ENCODE data around the gene RNF111. TPM values are rescaled to one million over a fixed set of nuclear protein-coding genes. Genes with fewer than 3 reads are reported as not detected.

RNF111 gene
- total and polyA plus RNA-seq, 2 of the 13 experiments (the other 11 are each of a cell fraction or from before 2014, with no cell fraction given) = 12.1 to 23.1 TPM

GRCh38 chr15:58988006-58988785, 733 bp downstream of the RNF111 start (continued):
- TF ChIP-seq HMGXB4 (CRISPR knock-in tag; IDR thresholded peaks at IDR 0.05; ENCODE audit: borderline replicate concordance in 1 of 2, low read depth in 1 of 2) (peak; percentile 47 to 54; a peak in 3 of 4 replicates), BRD4 (CRISPR knock-in tag; IDR thresholded peaks at IDR 0.05) (peak; percentile 51; the same call in 1 of the 2 replicates), ZNF816 (CRISPR knock-in tag; IDR thresholded peaks at IDR 0.05; ENCODE audit: borderline replicate concordance) (no peak), ATF4 (CRISPR knock-in tag; IDR thresholded peaks at IDR 0.05) (peak in 1 of 2 experiments; percentile 39; a peak in 1 of 4 replicates), ZNF790 (CRISPR knock-in tag; IDR thresholded peaks at IDR 0.05; ENCODE audit: borderline replicate concordance) (no peak), ZC3H13 (CRISPR knock-in tag; IDR thresholded peaks at IDR 0.05) (peak; percentile 64; the same call in 1 of the 2 replicates), ARID5B (CRISPR knock-in tag; IDR thresholded peaks at IDR 0.05) (peak; percentile 42; the same call in 1 of the 2 replicates), NFE2L2 (IDR thresholded peaks at IDR 0.05; ENCODE audit: low read length) (no peak), PRDM4 (CRISPR knock-in tag; IDR thresholded peaks at IDR 0.05; ENCODE audit: borderline replicate concordance) (0 out of 2 replicates have a peak, but pooled peaks have one; percentile 17), CCAR2 (optimal IDR thresholded peaks at IDR 0.05; ENCODE audit: low read depth, low read length) (no peak), ZNF30 (CRISPR knock-in tag; IDR thresholded peaks at IDR 0.05) (no peak), BRF2 (CRISPR knock-in tag; IDR thresholded peaks at IDR 0.05) (no peak), ARID2 (CRISPR knock-in tag; IDR thresholded peaks at IDR 0.05; ENCODE audit: borderline replicate concordance) (no peak), TBL1XR1 (IDR thresholded peaks at IDR 0.05; ENCODE audit: borderline replicate concordance, low read length, partially characterized antibody) (peak; percentile 13), ZBTB1 (CRISPR knock-in tag; IDR thresholded peaks at IDR 0.05; ENCODE audit: borderline replicate concordance) (no peak), ZNF496 (CRISPR knock-in tag; IDR thresholded peaks at IDR 0.05; ENCODE audit: insufficient replicate concordance) (no peak), DMAP1 (CRISPR knock-in tag; IDR thresholded peaks at IDR 0.05) (peak; percentile 48; the same call in 1 of the 2 replicates)
